ENCODE data around the gene IGF1.

Gene IGF1

DNA sequence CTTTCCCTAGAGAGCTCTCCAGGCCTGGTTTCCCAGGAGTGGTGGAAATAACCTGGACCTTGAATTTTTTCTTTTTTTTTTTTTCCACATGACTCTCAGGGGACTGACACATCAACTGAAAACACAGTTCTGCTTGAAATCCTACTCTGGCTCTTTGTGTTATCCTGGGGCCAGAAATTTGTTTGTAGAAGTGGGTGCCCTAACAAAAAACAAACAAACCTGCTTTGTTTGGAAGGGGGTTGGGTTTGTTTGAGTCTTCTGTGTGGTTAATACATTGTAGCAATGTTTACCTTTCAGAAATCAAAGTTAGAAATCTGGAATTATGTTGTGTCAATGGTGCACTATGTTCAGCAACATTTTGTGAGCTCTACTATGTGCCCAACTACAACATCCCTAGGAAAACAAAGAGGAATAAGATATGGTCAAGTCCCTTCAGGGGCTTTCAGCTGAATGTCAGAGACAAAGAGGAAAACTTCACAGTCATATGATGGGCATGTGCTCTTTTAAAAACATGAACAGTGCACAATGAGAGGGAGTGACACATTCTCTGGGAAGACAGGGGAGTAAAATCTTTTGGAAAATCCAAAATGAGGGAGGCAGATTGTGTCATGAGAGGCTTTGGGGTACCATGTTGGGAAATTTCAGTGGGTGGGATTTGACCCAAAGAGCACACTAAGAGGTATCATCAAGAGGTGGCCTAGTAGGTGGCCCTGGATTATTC lies 1.5 kb upstream of the IGF1 start:
- in situ Hi-C loops (cut with HindIII; ENCODE audit: low pct_ligation_motif_present, low sequenced_read_pairs): no loop called here
- no peak for DNase-seq

DNA sequence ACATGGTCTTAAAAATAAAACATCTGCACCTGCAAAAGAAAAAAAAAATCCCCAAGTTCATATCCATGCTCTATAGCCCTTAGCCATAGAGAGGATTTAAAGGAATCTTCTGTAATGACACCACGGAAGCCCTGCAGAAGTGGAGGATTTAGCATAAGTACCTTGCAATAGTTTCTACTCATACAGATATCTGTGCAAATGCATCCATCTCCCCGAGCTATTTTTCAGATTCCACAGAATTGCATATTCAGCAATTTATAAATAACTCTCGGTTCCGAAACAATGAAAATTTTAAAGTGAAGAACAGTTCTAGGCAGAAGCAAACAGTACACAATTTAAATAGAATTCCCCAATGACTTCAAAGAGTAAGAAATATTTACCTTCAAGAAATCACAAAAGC lies 424 bp downstream of the IGF1 start:
- Histone ChIP-seq H3K27me3 (replicated peaks) (no peaks in the 10 kb centered on the region), H3K27ac (no peak overlapping the region), H3K4me3 (ENCODE audit: low read depth, low read length) (no peak overlapping the region), H3K36me3 (replicated peaks) (no peaks in the 10 kb centered on the region)
- DNase-seq: no peak
- in situ Hi-C loops (cut with HindIII; ENCODE audit: low pct_ligation_motif_present, low sequenced_read_pairs): no loop called here
- TF ChIP-seq, protein P1, sequence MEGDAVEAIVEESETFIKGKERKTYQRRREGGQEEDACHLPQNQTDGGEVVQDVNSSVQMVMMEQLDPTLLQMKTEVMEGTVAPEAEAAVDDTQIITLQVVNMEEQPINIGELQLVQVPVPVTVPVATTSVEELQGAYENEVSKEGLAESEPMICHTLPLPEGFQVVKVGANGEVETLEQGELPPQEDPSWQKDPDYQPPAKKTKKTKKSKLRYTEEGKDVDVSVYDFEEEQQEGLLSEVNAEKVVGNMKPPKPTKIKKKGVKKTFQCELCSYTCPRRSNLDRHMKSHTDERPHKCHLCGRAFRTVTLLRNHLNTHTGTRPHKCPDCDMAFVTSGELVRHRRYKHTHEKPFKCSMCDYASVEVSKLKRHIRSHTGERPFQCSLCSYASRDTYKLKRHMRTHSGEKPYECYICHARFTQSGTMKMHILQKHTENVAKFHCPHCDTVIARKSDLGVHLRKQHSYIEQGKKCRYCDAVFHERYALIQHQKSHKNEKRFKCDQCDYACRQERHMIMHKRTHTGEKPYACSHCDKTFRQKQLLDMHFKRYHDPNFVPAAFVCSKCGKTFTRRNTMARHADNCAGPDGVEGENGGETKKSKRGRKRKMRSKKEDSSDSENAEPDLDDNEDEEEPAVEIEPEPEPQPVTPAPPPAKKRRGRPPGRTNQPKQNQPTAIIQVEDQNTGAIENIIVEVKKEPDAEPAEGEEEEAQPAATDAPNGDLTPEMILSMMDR (IDR thresholded peaks at IDR 0.05; ENCODE audit: low read depth, low read length, missing control alignments): no peak

More for the DNA sequence above, 1.5 kb upstream of the IGF1 start:
- H3K27ac ChIP-seq: no peak overlapping the region
- H3K36me3 ChIP-seq (replicated peaks): no peaks in the 10 kb centered on the region
- TF ChIP-seq, protein P1 (IDR thresholded peaks at IDR 0.05; ENCODE audit: low read depth, low read length, missing control alignments): no peak
- no peaks in the 10 kb centered on the region for H3K27me3 ChIP-seq (replicated peaks)
- H3K4me3 ChIP-seq (ENCODE audit: low read depth, low read length): no peak overlapping the region

DNA sequence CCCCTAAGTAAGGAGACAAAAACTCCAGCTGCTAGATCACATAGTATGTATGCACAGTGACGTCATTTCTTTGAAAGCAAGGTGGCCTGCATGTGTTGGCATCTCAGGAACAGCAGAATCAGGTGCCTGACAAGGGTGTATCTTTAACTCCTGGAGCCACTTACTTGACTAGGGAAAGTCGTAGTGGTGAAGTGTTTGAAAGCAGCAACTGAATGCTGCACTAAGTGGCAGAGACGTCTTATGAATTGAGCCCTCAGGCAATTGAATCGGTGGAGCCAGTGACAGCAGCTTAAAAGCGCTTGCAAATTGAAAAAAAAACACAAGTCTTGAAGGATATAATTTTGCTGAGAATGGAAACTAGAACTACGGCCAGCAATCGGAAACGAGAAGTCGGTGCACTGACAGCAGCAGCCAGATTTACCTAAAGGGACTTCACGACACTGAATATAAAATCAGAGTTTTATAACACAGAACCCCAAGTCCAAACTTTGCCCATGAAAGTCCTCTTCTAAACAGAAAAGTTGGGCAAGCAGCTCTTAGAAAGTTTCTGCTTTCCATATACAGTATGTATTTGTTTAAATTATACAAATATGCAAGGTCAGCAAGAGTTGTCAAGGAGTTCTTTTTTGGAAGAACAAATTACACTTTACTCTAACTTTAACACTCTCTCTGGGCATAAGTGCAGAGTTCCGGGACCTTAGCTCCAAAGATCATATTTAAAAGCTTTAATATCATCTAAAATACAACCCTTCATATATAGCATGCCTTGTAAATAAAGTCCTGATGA lies 1.1 kb downstream of the IGF1 start:
- Histone ChIP-seq H3K27ac (no peak overlapping the region), H3K36me3 (replicated peaks) (no peaks in the 10 kb centered on the region), H3K4me3 (ENCODE audit: low read depth, low read length) (no peak overlapping the region), H3K27me3 (replicated peaks) (no peaks in the 10 kb centered on the region)
- in situ Hi-C loops (cut with HindIII; ENCODE audit: low pct_ligation_motif_present, low sequenced_read_pairs): no loop called here
- TF ChIP-seq, protein P1 (IDR thresholded peaks at IDR 0.05; ENCODE audit: low read depth, low read length, missing control alignments): no peak
- DNase-seq: no peak

DNA sequence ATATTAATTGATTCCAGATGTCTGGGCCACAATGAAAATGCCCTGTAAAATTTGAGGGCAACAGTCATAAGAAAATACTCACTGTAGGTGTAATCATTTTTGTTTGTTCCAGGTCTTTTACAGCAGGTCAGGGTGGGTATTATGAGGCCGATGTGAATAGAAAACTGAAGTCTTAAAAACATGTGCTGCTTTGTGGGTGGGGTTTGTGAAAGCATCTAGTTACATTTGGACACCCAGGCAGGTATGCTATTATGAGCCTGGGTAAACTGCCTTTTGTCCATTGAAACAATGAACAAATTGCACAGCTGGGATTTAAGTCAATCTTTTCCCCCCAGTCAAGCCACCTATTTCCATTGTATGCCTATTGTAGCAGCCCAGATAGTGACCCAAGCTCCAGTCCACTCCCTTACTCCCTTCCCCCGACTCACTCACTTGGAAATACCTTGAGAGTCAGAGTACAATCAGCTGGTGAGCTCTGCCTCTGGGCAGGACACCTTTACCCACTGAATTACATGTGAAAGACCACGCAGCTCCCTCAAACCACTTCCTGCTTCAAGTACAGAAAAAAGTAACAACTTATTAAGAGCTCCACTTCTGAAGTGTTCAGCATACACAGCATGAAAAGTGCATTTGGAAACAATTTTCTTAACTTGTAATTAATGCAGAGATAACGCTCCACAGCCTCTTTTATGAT lies 1.8 kb downstream of the IGF1 start:
- in situ Hi-C loops (cut with HindIII; ENCODE audit: low pct_ligation_motif_present, low sequenced_read_pairs): no loop called here
- Histone ChIP-seq H3K27ac (no peak overlapping the region), H3K27me3 (replicated peaks) (no peaks in the 10 kb centered on the region), H3K4me3 (ENCODE audit: low read depth, low read length) (no peak overlapping the region), H3K36me3 (replicated peaks) (no peaks in the 10 kb centered on the region)
- TF ChIP-seq, protein P1 (IDR thresholded peaks at IDR 0.05; ENCODE audit: low read depth, low read length, missing control alignments): no peak
- DNase-seq: no peak

DNA sequence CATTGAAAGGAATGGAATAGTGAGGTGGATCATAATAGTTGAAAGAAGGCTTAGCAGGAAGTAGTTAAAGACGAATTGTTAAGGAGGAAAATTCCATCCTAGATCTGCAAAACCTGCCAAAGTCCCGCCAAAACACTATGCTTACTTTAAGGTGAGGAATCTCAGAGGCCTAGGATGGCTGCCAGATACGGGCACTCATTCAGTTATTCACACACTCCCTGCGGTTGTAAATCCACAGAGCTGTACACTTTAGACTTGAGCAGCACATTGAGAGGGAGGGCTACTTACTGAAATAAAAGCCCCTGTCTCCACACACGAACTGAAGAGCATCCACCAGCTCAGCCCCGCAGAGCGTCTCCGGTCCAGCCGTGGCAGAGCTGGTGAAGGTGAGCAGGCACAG lies 5.0 kb downstream of the IGF1 start:
- DNase-seq: no peak
- Histone ChIP-seq H3K27ac (no peak overlapping the region), H3K4me3 (ENCODE audit: low read depth, low read length) (no peak overlapping the region), H3K27me3 (replicated peaks) (no peaks in the 10 kb centered on the region), H3K36me3 (replicated peaks) (no peaks in the 10 kb centered on the region)
- in situ Hi-C loops (cut with HindIII; ENCODE audit: low pct_ligation_motif_present, low sequenced_read_pairs): no loop called here
- TF ChIP-seq, protein P1 (IDR thresholded peaks at IDR 0.05; ENCODE audit: low read depth, low read length, missing control alignments): no peak
